GM12872 (cell line): ENCODE data around the gene SOX1.

Experiments
- TF ChIP-seq, protein P1 (sequence below): IDR thresholded peaks from 3 replicates; pipeline ENCODE4 v1.5.1; 2011; ENCODE audit warnings: low read depth, mild to moderate bottlenecking, low read length, moderate library complexity; ENCODE audit not compliant: insufficient read depth

Gene SOX1

DNA sequence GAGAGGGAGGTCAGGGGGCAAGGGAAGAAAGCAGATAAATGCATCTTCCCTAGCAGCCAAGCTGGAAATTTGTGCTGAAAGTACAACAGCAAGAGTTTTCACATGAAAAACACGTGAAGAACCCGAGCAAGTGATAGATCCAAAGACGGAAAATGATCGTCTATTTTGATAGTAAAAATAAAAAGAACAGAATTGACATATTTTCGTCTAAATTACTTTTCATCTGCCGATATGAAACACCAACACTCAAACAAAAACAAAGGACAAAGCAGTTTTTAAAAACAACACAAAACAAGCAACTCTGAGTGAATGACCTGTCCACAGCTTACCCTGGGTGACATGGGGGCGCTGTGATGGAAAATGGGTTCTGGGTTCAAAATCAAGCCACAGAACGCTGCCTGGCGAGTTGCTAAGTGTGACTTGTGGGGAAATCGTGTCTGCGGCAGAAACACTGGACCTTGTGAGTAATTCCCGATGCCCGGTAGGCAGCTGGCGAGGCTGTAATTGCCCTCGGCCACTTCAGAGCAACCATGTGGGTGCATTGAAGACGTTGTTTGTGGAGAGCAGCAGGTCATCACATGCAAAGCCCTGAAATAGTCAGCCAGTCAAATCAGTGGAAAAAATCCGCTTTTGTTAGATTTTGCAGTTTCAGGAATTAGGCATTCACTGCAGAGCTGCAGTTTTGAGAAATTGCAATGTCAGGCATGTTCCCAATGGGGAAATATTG, 7.4 kb downstream of the SOX1 start:
- TF ChIP-seq, protein P1, sequence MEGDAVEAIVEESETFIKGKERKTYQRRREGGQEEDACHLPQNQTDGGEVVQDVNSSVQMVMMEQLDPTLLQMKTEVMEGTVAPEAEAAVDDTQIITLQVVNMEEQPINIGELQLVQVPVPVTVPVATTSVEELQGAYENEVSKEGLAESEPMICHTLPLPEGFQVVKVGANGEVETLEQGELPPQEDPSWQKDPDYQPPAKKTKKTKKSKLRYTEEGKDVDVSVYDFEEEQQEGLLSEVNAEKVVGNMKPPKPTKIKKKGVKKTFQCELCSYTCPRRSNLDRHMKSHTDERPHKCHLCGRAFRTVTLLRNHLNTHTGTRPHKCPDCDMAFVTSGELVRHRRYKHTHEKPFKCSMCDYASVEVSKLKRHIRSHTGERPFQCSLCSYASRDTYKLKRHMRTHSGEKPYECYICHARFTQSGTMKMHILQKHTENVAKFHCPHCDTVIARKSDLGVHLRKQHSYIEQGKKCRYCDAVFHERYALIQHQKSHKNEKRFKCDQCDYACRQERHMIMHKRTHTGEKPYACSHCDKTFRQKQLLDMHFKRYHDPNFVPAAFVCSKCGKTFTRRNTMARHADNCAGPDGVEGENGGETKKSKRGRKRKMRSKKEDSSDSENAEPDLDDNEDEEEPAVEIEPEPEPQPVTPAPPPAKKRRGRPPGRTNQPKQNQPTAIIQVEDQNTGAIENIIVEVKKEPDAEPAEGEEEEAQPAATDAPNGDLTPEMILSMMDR = no peak

DNA sequence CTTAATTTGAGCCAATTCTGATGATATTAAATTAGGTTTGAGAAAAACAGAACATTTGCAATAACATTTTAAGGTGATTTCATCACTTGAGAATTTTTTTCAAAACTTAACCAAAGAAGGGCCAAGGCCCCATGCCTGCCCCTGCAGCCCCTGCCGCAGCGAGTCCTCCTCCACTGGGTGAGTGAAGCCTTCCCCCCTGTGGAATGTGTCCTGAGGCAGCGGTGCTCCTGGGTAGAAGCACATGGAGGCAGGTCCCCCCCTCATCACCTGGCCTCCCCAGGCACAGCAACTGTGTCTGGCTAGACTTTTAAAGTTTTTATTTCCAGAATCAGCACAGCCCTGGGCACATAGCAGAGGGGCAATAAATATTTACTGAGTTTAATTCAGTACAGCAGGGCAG, 10.8 kb downstream of the SOX1 start:
- TF ChIP-seq, protein P1 = no peak

DNA sequence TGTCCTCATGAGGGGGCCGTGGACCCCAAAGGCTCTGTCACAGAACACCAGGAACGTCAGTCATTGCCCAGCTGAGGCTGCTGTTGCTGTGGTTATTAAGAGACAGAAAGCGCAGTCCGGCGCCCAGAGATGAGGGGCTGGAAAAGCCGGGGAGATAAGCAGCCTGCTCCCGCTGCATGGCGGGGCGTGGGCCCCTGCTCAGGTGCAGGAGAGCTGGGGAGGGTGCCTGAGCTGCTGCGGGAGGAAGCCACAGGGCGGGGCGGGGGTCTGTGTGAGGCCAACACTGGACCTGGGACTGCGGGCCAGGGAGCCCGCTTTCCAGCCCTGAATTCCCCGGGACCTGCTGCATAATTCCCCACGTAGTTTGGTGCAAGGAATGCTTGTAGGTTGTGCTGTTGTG, 11.3 kb downstream of the SOX1 start:
- TF ChIP-seq, protein P1 = no peak

DNA sequence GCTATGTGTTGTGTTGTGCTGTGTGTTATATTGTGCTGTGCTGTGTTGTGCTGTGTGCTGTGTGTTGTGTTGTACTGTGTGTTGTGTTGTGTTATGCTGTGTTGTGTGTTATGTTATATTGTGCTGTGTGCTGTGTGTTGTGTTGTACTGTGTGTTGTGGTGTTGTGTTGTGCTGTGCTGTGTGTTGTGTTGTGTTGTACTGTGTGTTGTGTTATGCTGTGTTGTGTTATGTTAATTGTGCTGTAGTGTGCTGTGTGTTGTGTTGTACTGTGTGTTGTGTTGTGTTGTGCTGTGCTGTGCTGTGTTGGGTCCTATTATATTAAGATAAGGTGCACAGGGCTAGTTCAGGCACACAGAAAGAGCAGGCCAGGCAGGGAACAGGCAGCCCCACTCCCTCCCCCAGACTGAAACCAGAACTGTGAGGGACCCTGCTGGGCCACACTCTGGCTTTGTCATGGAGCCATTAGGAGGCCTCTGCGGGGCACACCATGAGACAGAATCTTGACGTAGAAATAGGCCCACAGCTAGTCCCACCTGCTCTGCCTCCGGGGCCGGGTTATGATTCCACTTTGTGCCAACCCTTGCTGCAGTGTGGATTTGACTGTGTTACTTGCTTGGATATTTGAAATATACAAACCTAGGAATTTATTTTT, 12.1 kb downstream of the SOX1 start:
- TF ChIP-seq, protein P1 = no peak

DNA sequence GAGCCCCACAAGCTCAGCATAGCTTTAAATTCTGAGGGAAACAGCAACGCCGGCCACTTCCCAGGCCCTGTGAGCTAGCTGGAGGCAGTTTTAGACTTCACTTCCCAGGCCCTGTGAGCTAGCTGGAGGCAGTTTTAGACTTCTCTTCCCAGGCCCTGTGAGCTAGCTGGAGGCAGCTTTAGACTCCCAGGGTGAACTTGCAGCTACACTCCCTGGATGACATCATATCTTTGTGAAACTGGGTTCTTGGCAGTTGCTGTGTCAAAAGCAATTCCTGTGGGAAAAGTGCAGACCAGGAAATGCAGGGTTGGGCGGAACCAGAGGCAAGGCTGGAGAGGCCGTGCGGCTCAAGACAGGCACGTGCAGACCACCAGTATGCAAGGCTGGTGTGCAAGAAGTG, 12.7 kb downstream of the SOX1 start:
- TF ChIP-seq, protein P1 = no peak

DNA sequence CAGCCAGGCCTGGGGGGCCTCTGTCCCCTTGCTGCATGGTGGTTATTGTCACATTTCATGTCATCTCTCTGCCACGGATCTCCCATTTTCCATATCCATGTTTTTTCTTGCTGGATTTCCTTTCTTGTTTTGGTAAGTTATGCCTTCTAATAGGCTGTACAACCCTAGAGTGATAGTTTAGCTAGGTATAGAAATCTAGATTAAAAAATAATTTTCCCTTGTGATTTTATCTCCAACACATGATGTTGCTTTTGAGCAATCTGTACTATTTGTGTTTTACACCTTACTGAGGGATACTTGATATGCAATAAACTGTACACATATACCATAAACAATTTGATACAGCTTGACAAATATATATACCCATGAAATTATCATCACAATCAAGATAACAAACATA, 17.0 kb downstream of the SOX1 start:
- TF ChIP-seq, protein P1 = no peak

DNA sequence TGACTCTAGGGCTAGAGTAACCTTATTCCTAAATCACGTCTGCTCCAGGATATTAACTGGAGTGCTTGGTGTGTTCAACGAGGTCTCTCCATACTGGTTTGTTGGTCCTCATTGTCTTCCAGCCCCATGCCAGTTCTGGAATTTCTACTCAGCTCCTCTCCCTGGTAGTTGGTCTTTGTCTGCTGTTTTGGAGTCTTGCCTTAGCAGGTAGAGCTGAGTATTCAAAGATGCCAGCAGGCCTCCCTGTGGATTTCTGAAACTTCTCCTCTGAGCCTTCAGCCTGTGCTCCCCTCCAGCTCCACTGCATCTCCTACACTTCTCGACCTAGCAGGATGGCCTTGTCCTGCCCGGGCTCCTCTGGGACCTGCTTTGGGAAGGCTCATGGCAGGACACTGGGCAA, 25.5 kb downstream of the SOX1 start:
- TF ChIP-seq, protein P1 = no peak
